Measurements from ENCODE around the gene PTPN23. TPM values are rescaled to one million over a fixed set of nuclear protein-coding genes. Genes with fewer than 3 reads are reported as not detected.

PTPN23 gene
- total RNA-seq, 2 experiments from 2014 or later: 27.4 to 34.9 TPM

- Mint-ChIP-seq H3K9me3 (no peaks in the 10 kb centered on the region), H3K4me3 (no peak overlapping the region), H3K27me3 (no peaks in the 10 kb centered on the region), H3K4me1 (peaks cover 19% of the 10 kb centered on the region), H3K27ac (peak overlapping the region; percentile 13), H3K36me3 (ENCODE audit: low read depth) (peaks cover 37% of the 10 kb centered on the region)
- no peak for DNase-seq
- POLR2A ChIA-PET: no interaction called here
- CTCF ChIA-PET: interaction anchor here (1.0 to 5.4 kb wide), 7 partner anchors 11 to 382 kb away, joined by 3 to 51 read pairs (median 8); partner anchors contain the start of gene SCAP
Measured at GRCh38 chr3:47420044-47420430, 39.2 kb downstream of the PTPN23 start.

- H3K27ac Mint-ChIP-seq: peak overlapping the region; percentile 99
- H3K4me3 Mint-ChIP-seq: peak overlapping the region; percentile 60
- no peaks in the 10 kb centered on the region for H3K27me3 Mint-ChIP-seq
- no peaks in the 10 kb centered on the region for H3K9me3 Mint-ChIP-seq
- POLR2A ChIA-PET: interaction anchor here (0.9 kb wide), 1 partner anchor 55 kb away, joined by 4 read pairs; the partner anchor contains the start of gene SCAP
- peaks cover 36% of the 10 kb centered on the region for H3K36me3 Mint-ChIP-seq (ENCODE audit: low read depth)
- CTCF ChIA-PET: interaction anchor here (0.6 to 5.4 kb wide), 40 partner anchors 8 to 573 kb away, joined by 3 to 51 read pairs (median 3); partner anchors contain the start of genes PTPN23 and SCAP
- peak; percentile 94 for DNase-seq
- peaks cover 19% of the 10 kb centered on the region for H3K4me1 Mint-ChIP-seq
Measured at GRCh38 chr3:47420511-47421484, 40.0 kb downstream of the PTPN23 start.

GRCh38 chr3:47421741-47422649 is 41.2 kb downstream of the PTPN23 start:
- Mint-ChIP-seq H3K27me3 (no peaks in the 10 kb centered on the region), H3K4me3 (no peak overlapping the region), H3K27ac (peak overlapping the region; percentile 99), H3K36me3 (ENCODE audit: low read depth) (peaks cover 32% of the 10 kb centered on the region), H3K9me3 (no peaks in the 10 kb centered on the region), H3K4me1 (peaks cover 19% of the 10 kb centered on the region)
- POLR2A ChIA-PET: interaction anchor here (0.9 kb wide), 1 partner anchor 54 kb away, joined by 4 read pairs; the partner anchor contains the start of gene SCAP
- DNase-seq: no peak
- CTCF ChIA-PET: interaction anchor here (0.6 to 5.4 kb wide), 29 partner anchors 8 to 791 kb away, joined by 3 to 51 read pairs (median 4); partner anchors contain the start of genes PTPN23 and SCAP

GRCh38 chr3:47422743-47423142 is 41.9 kb downstream of the PTPN23 start:
- ChIA-PET POLR2A (no interaction called here), CTCF (interaction anchor here (1.9 to 5.4 kb wide), 2 partner anchors 19 to 54 kb away, joined by 6 to 51 read pairs; partner anchors contain the start of gene SCAP)
- peaks cover 19% of the 10 kb centered on the region for H3K4me1 Mint-ChIP-seq
- no peaks in the 10 kb centered on the region for H3K27me3 Mint-ChIP-seq
- peaks cover 31% of the 10 kb centered on the region for H3K36me3 Mint-ChIP-seq (ENCODE audit: low read depth)
- H3K4me3 Mint-ChIP-seq: no peak overlapping the region
- H3K9me3 Mint-ChIP-seq: no peaks in the 10 kb centered on the region
- no peak for DNase-seq
- H3K27ac Mint-ChIP-seq: peak overlapping the region; percentile 31

- no peaks in the 10 kb centered on the region for H3K9me3 Mint-ChIP-seq
- ChIA-PET POLR2A (no interaction called here), CTCF (interaction anchor here (0.6 to 5.4 kb wide), 2 partner anchors 53 to 204 kb away, joined by 4 to 51 read pairs; partner anchors contain the start of gene SCAP)
- DNase-seq: no peak
- H3K4me1 Mint-ChIP-seq: peaks cover 19% of the 10 kb centered on the region
- no peak overlapping the region for H3K27ac Mint-ChIP-seq
- peaks cover 31% of the 10 kb centered on the region for H3K36me3 Mint-ChIP-seq (ENCODE audit: low read depth)
- H3K27me3 Mint-ChIP-seq: no peaks in the 10 kb centered on the region
- no peak overlapping the region for H3K4me3 Mint-ChIP-seq
Measured at GRCh38 chr3:47423548-47424145, 42.8 kb downstream of the PTPN23 start.

GRCh38 chr3:47424434-47425382 is 43.9 kb downstream of the PTPN23 start:
- H3K27me3 Mint-ChIP-seq: no peaks in the 10 kb centered on the region
- ChIA-PET CTCF (interaction anchor here (5.4 kb wide), 1 partner anchor 52 kb away, joined by 51 read pairs; the partner anchor contains the start of gene SCAP), POLR2A (no interaction called here)
- no peaks in the 10 kb centered on the region for H3K9me3 Mint-ChIP-seq
- H3K27ac Mint-ChIP-seq: no peak overlapping the region
- peaks cover 19% of the 10 kb centered on the region for H3K4me1 Mint-ChIP-seq
- peaks cover 26% of the 10 kb centered on the region for H3K36me3 Mint-ChIP-seq (ENCODE audit: low read depth)
- no peak for DNase-seq
- no peak overlapping the region for H3K4me3 Mint-ChIP-seq

- Mint-ChIP-seq H3K9me3 (no peaks in the 10 kb centered on the region), H3K27me3 (no peaks in the 10 kb centered on the region), H3K4me1 (peaks cover 19% of the 10 kb centered on the region), H3K36me3 (ENCODE audit: low read depth) (peaks cover 30% of the 10 kb centered on the region), H3K27ac (no peak overlapping the region), H3K4me3 (no peak overlapping the region)
- ChIA-PET POLR2A (no interaction called here), CTCF (no interaction called here)
- DNase-seq: no peak
Measured at GRCh38 chr3:47425383-47425778, 44.6 kb downstream of the PTPN23 start.

- H3K4me3 Mint-ChIP-seq: no peak overlapping the region
- POLR2A ChIA-PET: interaction anchor here (0.6 kb wide), 1 partner anchor 508 kb away, joined by 11 read pairs; no protein-coding TSS in a partner anchor
- H3K27me3 Mint-ChIP-seq: no peaks in the 10 kb centered on the region
- CTCF ChIA-PET: no interaction called here
- no peak overlapping the region for H3K27ac Mint-ChIP-seq
- H3K36me3 Mint-ChIP-seq (ENCODE audit: low read depth): peaks cover 27% of the 10 kb centered on the region
- DNase-seq: no peak
- H3K9me3 Mint-ChIP-seq: no peaks in the 10 kb centered on the region
- H3K4me1 Mint-ChIP-seq: peaks cover 14% of the 10 kb centered on the region
Measured at GRCh38 chr3:47425959-47426358, 45.1 kb downstream of the PTPN23 start.

GRCh38 chr3:47427866-47428265 is 47.0 kb downstream of the PTPN23 start:
- ChIA-PET CTCF (no interaction called here), POLR2A (no interaction called here)
- Mint-ChIP-seq H3K4me1 (peaks cover 2% of the 10 kb centered on the region), H3K4me3 (no peak overlapping the region), H3K27ac (no peak overlapping the region), H3K27me3 (no peaks in the 10 kb centered on the region), H3K9me3 (no peaks in the 10 kb centered on the region), H3K36me3 (ENCODE audit: low read depth) (peaks cover 16% of the 10 kb centered on the region)
- no peak for DNase-seq

- ChIA-PET CTCF (interaction anchor here (0.5 to 2.9 kb wide), 2 partner anchors 7 to 36 kb away, joined by 4 to 20 read pairs; no protein-coding TSS in a partner anchor), POLR2A (no interaction called here)
- H3K4me3 Mint-ChIP-seq: no peak overlapping the region
- H3K27ac Mint-ChIP-seq: no peak overlapping the region
- peaks cover 20% of the 10 kb centered on the region for H3K36me3 Mint-ChIP-seq (ENCODE audit: low read depth)
- no peaks in the 10 kb centered on the region for H3K27me3 Mint-ChIP-seq
- peaks cover 1% of the 10 kb centered on the region for H3K4me1 Mint-ChIP-seq
- DNase-seq: no peak
- H3K9me3 Mint-ChIP-seq: no peaks in the 10 kb centered on the region
Measured at GRCh38 chr3:47428662-47429061, 47.8 kb downstream of the PTPN23 start.
